GM19239 (cell line): ENCODE measurements around the gene FBRSL1.
"Not testable (repeated sequence)": the region's sequence is repeated elsewhere in the genome, so short reads cannot be mapped to it uniquely, and the experiment has no call there.

Experiments used
- DNase-seq: peaks from one replicate; pipeline ENCODE4 v3.0.0; 2011; ENCODE audit warnings: low spot score; ENCODE audit not compliant: insufficient read length
- FAIRE-seq: peaks from 2 replicates; lab custom pipeline; 2011; peaks lifted over from hg19 to GRCh38; lab: Jason Lieb, UNC

Gene FBRSL1

GRCh38 chr12:132520421-132521199, 30.7 kb downstream of the FBRSL1 start:
- DNase-seq = no peak
- no peak for FAIRE-seq

- FAIRE-seq (no peak), DNase-seq (no peak)
Observed at GRCh38 chr12:132521200-132521580, 31.2 kb downstream of the FBRSL1 start.

- FAIRE-seq (no peak), DNase-seq (no peak)
Observed at GRCh38 chr12:132521712-132522292, 31.9 kb downstream of the FBRSL1 start.

DNA sequence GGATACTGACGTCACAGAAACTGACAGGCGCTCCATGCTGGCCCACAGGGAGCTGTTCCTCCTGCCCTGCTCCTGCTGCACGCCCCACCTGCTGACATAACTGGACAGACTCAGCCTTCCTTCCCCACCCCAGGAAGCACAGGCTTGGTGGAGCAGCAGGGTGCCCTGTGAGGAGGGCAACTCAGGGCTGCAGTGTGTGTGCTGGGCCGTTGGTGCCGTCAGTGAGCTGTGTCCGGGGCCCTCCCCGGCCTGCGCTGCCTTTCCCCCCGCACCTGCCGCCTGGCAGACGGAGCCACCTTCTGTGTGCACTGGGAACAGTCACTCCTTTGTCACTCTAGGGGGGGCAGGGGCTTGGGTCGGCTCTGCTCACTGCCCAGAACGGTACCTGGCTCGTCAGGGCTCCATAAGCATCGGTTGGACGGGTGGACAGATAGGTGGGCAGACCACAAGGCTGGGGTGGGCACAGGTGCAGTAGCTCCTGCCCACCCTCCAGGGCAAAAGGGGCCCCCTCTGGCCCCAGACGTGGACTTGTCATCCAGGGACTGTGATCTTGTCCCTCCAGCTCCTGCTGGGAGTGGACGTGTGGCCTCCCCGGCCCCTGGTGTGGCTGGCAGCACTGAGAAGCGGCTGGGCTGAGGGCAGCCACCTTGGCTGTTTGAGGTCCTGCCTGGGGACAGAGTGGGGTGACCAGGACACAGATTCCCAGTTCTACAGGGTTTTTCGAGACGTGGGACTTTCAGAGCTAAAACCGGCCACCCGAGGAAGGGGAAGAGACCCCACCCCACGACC, 32.8 kb downstream of the FBRSL1 start:
- FAIRE-seq (no peak), DNase-seq (no peak)

DNA sequence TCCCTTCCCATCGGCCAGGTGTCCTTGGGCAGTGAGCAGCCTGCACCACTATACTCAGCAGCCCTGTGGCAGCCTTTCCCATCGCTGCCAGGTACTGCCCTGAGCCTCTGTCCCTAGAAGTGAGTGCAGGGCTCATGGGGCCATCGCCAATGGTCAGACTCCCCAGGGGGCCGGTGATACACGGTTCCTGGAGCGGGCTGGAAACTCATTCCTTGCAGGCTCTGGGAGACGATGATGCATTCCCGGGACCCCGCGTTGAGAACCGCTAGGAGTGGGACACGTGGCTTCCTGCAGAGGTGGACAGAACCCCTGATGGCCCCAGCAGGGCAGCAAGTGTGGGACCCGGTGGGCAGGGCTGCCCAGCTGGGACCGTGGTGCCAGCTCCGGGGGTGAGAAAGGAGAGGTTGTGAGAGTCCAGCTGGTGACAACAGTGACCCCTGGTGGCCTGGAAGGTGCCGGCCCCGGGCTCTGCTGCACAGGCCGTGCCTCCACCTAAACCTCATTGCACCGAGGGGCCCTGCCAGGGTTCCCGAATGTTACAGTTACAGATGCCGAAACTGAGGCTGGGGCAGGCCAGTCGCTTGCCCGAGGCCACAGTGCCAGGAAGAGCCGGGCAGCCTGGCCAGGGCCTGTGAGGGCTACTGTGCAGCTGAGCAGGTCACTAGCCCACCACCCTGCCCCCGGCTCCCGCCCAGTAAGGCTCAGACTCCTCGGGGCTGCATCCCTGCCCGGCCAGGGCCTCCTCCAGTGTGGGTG, 33.8 kb downstream of the FBRSL1 start:
- peak; percentile 96 for DNase-seq
- FAIRE-seq = peak; percentile 73

GRCh38 chr12:132524405-132524804, 34.5 kb downstream of the FBRSL1 start:
- FAIRE-seq = no peak
- DNase-seq = no peak

DNA sequence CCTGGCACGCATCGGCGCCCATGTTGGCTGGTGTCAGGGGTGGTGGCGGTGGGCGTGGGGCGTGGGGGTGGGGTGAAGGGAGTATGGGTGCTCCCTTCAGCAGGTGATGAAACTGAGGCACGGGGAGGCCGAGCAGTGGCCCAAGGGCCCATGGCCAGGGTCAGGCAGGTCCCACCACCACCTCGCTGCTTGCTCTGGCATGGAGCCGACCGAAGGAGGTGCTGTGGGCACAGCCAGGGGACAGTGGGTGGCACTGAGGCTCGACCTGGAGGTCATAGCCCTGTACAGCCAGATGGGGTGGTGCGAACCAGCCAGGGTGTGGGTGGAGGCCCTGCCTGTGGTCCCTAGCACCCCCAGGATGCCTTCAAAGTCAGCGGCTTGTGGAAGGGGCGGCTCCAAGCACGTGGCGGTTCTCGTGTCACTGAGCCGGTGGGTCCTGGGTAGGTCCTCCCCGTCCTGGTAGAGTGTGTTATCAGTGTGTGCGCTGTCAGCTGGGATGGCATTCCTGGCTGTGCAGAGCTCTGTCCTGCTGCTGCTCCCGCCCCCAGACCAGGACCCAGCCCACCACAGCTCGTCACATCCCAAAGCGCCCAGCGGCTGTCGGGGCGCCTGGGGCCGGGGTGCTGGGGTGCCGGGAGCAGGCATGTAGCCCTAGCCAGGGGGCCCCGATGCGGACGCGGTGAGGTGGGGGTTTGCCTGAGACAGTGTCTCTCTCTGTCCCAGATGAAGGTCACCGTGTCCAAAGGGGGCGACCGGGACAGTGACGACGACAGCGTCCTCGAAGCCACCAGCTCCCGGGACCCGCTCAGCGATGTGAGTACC, 35.3 kb downstream of the FBRSL1 start:
- FAIRE-seq = no peak
- DNase-seq = no peak

GRCh38 chr12:132525833-132526455, 36.0 kb downstream of the FBRSL1 start:
- FAIRE-seq (no peak), DNase-seq (no peak)

DNA sequence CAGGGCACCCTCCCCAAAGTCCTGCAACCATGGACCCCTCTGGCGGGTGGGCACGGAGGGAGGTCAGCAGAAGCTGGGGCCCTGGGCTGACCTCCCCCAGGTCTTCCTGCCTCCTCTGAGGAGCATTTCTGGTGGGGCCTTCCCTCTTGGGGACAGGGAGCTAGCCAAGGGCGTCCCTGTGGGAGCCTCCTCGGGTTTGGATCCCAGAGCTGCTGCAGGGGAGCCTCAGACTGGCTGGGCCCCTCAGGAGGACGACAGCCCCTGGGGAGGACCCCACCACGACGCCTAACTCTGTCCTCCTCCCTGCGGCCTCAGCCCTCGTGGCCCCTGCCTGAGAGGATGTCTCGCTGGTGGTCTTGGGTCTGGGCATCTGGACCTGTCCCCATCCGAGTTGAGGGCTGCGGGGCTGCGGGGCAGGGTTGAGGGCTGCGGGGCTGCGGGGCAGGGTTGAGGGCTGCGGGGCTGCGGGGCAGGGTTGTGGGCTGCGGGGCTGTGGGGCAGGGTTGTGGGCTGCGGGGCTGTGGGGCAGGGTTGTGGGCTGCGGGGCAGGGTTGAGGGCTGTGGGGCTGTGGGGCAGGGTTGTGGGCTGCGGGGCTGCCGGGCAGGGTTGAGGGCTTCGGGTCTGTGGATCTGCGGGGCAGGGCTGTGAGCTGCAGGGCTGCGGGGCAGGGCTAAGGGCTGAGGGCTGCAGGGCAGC, 37.4 kb downstream of the FBRSL1 start:
- no peak for FAIRE-seq
- no peak for DNase-seq

- no peak for DNase-seq
- FAIRE-seq = no peak
Observed at GRCh38 chr12:132527883-132528264, 37.9 kb downstream of the FBRSL1 start.

- no peak for FAIRE-seq
Observed at GRCh38 chr12:132528564-132529106, 38.7 kb downstream of the FBRSL1 start.

DNA sequence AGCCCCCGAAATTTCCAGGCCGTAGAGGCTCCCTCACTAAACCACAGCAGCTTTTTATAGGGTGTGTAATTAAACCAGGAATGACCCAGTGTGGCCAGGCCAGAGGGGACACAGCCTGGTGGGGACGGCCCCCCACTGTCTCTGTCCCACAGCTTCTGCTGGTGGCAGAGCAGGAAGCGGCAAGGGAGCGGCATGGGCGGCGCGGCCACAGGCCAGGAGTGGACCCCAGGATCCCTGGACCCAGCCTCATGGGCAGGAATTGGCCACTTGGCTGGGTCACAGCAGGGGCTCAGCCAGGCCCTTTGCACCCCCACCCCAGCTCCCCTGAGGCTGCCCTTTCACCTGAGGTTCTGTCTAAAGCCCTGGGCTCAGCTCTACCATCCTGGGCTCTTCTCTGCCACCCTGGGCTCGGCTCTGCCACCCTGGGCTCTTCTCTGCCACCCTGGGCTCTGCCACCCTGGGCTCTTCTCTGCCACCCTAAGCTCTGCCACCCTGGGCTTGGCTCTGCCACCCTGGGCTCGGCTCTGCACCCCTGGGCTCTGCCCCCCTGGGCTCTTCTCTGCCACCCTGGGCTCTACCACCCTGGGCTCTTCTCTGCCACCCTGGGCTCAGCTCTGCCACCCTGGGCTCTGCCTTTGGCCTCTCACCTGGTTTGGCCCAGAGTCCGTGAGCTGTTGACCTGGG, 39.3 kb downstream of the FBRSL1 start:
- no peak for DNase-seq
- FAIRE-seq = no peak

More at GRCh38 chr12:132528564-132529106, 38.7 kb downstream of the FBRSL1 start:
- DNase-seq = no peak

- no peak for DNase-seq
- FAIRE-seq = no peak
Observed at GRCh38 chr12:132529906-132530305, 40.0 kb downstream of the FBRSL1 start.

DNA sequence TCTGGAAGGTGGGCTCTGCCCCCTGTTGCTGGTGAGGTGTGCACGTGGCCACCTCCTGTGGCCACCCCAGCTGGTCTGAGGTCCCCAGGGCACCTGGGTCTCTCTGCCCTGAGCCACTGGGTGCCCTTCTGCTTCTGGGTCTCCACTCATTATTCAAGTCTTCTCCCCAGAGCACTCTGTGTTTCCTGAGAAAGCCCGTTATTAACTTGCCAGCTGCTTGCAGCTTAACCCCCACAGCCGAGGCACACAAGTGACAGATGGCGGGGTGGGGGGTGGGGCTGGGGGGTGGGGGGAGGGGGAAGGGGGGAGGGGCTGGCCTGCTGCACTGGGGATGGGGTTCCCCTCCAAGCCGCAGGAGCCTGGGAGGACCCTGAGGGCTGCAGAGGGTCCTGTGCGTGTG, 40.5 kb downstream of the FBRSL1 start:
- FAIRE-seq (no peak), DNase-seq (no peak)

DNA sequence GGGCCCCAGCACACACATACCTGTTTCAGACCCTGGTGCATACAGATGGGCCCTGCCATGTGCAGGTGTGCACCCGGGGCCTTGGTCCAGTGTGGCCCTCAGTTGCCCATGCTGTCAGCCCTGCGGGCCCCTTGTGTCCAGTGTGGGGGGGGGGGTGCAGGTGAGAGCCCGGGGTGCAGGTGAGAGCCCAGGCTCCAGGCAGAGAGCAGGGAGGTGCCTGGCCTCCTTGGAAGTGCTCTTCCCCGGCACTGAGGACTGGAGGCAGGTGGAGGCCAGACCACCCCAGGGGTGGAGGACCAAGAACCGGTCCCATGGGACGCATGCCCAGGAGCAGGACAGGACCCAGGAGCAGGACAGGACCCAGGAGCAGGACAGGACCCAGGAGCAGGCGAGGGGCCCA, 40.9 kb downstream of the FBRSL1 start:
- FAIRE-seq = no peak
- no peak for DNase-seq

- not testable (repeated sequence) for FAIRE-seq, DNase-seq
Observed at GRCh38 chr12:132532711-132533583, 43.0 kb downstream of the FBRSL1 start.

DNA sequence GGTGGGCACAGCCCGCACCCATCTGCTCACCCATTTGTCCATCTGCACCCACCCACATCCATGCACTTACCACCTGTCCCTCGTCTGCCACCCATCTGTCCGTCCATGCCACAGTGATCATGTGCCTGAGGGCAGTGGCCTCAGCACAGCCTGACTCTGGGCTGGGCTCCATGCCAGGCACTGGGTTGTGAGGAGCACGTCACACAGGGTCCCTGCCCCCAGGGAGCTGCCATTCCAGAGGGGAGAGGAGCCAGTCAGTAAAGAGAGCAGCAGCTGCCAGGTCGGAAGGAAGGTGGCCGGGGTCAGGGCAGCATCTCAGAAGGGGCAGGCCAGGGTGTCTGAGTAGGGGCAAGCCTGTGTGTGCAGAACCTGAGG, 43.6 kb downstream of the FBRSL1 start:
- DNase-seq = no peak
- no peak for FAIRE-seq
